Nephron (organoid): ENCODE data around the gene ANKRD26.

Experiments used
- H3K27ac Mint-ChIP-seq, 3 experiments: 2 replicates each; pipeline ENCODE4 v1.8.0; 2020; ENCODE audit warnings: mixed read lengths in 3 of 3, mild to moderate bottlenecking in 2 of 3, moderate library complexity in 1 of 3
- H3K27me3 Mint-ChIP-seq: 2 replicates; pipeline ENCODE4 v1.8.0; 2021; ENCODE audit warnings: low read depth, mild to moderate bottlenecking, moderate library complexity, mixed read lengths
- H3K36me3 Mint-ChIP-seq: 2 replicates; pipeline ENCODE4 v1.8.0; 2020; ENCODE audit warnings: low read depth, mixed read lengths
- H3K4me1 Mint-ChIP-seq: 2 replicates; pipeline ENCODE4 v1.8.0; 2020; ENCODE audit warnings: mixed read lengths
- H3K4me3 Mint-ChIP-seq, 3 experiments: 2 replicates each; pipeline ENCODE4 v1.8.0; 2020; ENCODE audit warnings: mild to moderate bottlenecking in 3 of 3, mixed read lengths in 3 of 3, moderate library complexity in 2 of 3
- H3K9me3 Mint-ChIP-seq: 2 replicates; pipeline ENCODE4 v1.8.0; 2020; ENCODE audit warnings: mixed read lengths
- TF ChIP-seq, protein P1 (sequence below), 3 experiments: fragments of 200-600 bp; sonication (generic); IDR thresholded peaks; one replicate each; pipeline ENCODE4 v1.5.0; 2021; ENCODE audit warnings: antibody characterized with exemption in 3 of 3; ENCODE audit not compliant: unreplicated experiment in 3 of 3

The ANKRD26 gene

GRCh38 chr10:26959841-26960240, 140.5 kb downstream of the ANKRD26 start:
- no peaks in the 10 kb centered on the region for H3K27me3 Mint-ChIP-seq
- no peak overlapping the region for H3K27ac Mint-ChIP-seq
- TF ChIP-seq, protein P1, sequence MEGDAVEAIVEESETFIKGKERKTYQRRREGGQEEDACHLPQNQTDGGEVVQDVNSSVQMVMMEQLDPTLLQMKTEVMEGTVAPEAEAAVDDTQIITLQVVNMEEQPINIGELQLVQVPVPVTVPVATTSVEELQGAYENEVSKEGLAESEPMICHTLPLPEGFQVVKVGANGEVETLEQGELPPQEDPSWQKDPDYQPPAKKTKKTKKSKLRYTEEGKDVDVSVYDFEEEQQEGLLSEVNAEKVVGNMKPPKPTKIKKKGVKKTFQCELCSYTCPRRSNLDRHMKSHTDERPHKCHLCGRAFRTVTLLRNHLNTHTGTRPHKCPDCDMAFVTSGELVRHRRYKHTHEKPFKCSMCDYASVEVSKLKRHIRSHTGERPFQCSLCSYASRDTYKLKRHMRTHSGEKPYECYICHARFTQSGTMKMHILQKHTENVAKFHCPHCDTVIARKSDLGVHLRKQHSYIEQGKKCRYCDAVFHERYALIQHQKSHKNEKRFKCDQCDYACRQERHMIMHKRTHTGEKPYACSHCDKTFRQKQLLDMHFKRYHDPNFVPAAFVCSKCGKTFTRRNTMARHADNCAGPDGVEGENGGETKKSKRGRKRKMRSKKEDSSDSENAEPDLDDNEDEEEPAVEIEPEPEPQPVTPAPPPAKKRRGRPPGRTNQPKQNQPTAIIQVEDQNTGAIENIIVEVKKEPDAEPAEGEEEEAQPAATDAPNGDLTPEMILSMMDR (IDR thresholded peaks at IDR 0.05; ENCODE audit: unreplicated experiment in 3 of 3), result no peak
- peaks cover 8% of the 10 kb centered on the region for H3K36me3 Mint-ChIP-seq
- no peak overlapping the region for H3K4me3 Mint-ChIP-seq
- no peaks in the 10 kb centered on the region for H3K9me3 Mint-ChIP-seq
- H3K4me1 Mint-ChIP-seq, result no peaks in the 10 kb centered on the region
